GM12878 (cell line): ENCODE data around the gene ERG.

Source experiments
- CEBPZ ChIP-seq: fragments of 150-350 bp; IDR thresholded peaks from 2 replicates; pipeline ENCODE4 v1.6.1; 2016; ENCODE audit warnings: low read depth, low read length
- CTCF ChIP-seq, 3 experiments: IDR thresholded peaks in 2 of 3; conservative IDR thresholded peaks in 1 of 3; 2 replicates each; pipeline ENCODE4 v1.5.1; 2011; ENCODE audit warnings: low read depth in 3 of 3, low read length in 3 of 3, mild to moderate bottlenecking in 3 of 3, control low read depth in 2 of 3, moderate library complexity in 2 of 3, inconsistent platforms in 1 of 3, mixed read lengths in 1 of 3; ENCODE audit not compliant: control insufficient read depth in 2 of 3, insufficient read depth in 1 of 3; ENCODE audit errors: extremely low read depth in 1 of 3
- GABPA ChIP-seq: IDR thresholded peaks from 2 replicates; pipeline ENCODE4 v1.6.1; 2014; ENCODE audit warnings: antibody characterized with exemption, low read depth, mild to moderate bottlenecking, inconsistent platforms
- HDAC6 ChIP-seq: fragments of 200-600 bp; sonication (generic); IDR thresholded peaks from one replicate; pipeline ENCODE4 v1.8.0; 2017; ENCODE audit warnings: antibody characterized with exemption; ENCODE audit not compliant: unreplicated experiment
- KDM1A ChIP-seq: fragments of 200-600 bp; sonication (generic); IDR thresholded peaks from 2 replicates; pipeline ENCODE4 v1.6.1; 2016; ENCODE audit warnings: borderline replicate concordance
- NFYB ChIP-seq: IDR thresholded peaks from 2 replicates; pipeline ENCODE4 v1.6.1; 2011; ENCODE audit warnings: low read depth, mild to moderate bottlenecking, low read length, improper control_type of control experiment, moderate library complexity; ENCODE audit not compliant: insufficient read depth
- POLR2A ChIP-seq: IDR thresholded peaks from 2 replicates; pipeline ENCODE4 v1.6.1; 2011; ENCODE audit warnings: low read depth, mild to moderate bottlenecking, low read length
- ZBED1 ChIP-seq: IDR thresholded peaks from 2 replicates; pipeline ENCODE4 v1.6.1; 2016; ENCODE audit warnings: borderline replicate concordance
- ZBTB33 ChIP-seq: fragments of 450-650 bp; IDR thresholded peaks from 2 replicates; pipeline ENCODE4 v1.6.1; 2017; ENCODE audit warnings: mild to moderate bottlenecking
- ZNF384 ChIP-seq: IDR thresholded peaks from 2 replicates; pipeline ENCODE4 v1.6.1; 2012; ENCODE audit warnings: low read depth, mild to moderate bottlenecking, low read length, improper control_type of control experiment, borderline replicate concordance

GRCh38 chr21:38500073-38500472 lies 1.8 kb upstream of the ERG start:
- no peak for TF ChIP-seq CTCF (IDR thresholded peaks at IDR 0.05 in 2 of 3, conservative IDR thresholded peaks at IDR 0.05 in 1 of 3; ENCODE audit: control insufficient read depth in 2 of 3, extremely low read depth in 1 of 3, insufficient read depth in 1 of 3, low read depth in 3 of 3, low read length in 3 of 3)
- TF ChIP-seq GABPA, result no peak
- TF ChIP-seq POLR2A, result no peak
- TF ChIP-seq HDAC6, result no peak
- TF ChIP-seq ZBED1, result no peak
- TF ChIP-seq CEBPZ, result no peak
- TF ChIP-seq ZBTB33, result no peak
- TF ChIP-seq ZNF384, result no peak
- TF ChIP-seq KDM1A, result no peak
- TF ChIP-seq NFYB, result no peak
